Activated T-cell treated with anti-CD3 and anti-CD28 coated beads for 48 hours (primary cell): ENCODE data around the gene RASAL2.

ENCODE experiments used
- DNase-seq: peaks from one replicate; pipeline ENCODE4 v3.0.0-alpha.2; 2020; ENCODE audit warnings: low read depth

RASAL2 gene

DNA sequence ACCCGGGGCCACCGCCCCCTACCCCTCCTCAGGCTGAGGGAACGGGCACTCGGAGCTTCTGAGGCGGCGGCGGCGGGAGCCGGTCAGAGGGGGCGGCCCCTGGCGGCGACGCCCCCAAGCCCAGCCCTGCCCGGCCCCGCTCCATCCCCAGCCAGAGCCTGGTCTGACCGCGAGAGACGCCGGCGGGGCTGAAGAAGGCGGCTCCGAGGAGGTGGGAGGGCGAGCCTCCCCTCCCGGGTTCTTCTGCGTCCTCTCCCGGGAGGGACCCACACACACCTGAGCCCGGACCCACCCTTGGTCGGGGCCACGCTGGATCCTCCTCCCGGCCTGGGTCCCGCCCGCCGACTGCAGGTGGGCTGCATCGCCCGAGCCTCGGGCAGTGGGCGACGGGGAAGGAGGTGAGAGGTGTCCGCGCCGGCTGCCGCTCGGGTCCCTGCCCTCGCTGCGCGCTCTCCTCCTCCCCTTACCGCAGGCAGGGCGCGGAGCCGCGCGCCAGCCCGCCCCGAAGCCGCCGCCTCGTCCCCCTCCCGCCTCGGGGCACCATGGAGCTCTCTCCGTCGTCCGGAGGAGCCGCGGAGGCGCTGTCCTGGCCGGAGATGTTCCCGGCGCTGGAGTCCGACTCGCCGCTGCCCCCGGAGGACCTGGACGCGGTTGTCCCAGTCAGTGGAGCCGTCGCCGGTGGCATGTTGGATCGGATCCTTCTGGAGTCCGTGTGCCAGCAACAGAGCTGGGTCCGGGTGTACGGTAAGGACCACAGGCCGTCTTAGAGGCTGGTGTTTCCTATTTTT, at the start of gene RASAL2:
Gene RASAL2 (plus strand): TSS at position 154 of the 788 bp plus-strand sequence. CDS start 389 bp downstream, at position 543.
- DNase-seq: no peak

DNA sequence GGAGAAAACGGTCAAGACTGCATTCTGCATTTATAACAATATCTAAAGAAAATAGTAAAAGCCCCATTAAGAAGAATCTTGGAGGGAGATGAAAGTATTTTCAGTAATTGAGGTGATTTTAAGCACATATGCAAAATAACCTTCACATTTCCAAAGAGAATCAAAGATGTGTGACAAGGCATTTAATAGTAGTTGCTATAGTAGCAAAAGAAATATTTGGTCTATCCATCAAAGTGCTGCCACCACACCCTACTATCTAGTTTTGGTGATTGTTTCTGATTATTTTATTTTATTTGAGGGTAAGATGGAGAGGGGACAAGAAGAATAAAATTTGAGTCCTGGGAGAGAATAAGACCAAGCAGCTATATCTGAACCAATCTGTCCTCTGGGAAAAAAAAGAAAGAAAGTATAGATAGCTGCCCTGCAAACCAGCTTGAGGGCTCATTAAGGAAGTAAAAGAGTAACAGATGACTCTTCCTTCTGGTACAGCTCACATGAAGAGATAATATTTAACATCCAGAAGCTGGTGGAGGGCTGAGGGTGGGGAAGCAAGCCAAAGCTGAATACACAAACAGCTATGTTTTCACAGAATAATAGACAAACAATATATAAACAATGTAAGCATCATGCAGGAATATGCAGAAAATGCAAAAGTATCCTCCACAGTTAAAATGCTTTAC, 47.2 kb upstream of the RASAL2 start:
- no peak for DNase-seq

GRCh38 chr1:178047403-178048093, 46.4 kb upstream of the RASAL2 start:
- no peak for DNase-seq

GRCh38 chr1:178048426-178048825, 45.5 kb upstream of the RASAL2 start:
- no peak for DNase-seq

- DNase-seq: no peak
These were observed 45.0 kb upstream of the RASAL2 start for GRCh38 chr1:178048883-178049282.

DNA sequence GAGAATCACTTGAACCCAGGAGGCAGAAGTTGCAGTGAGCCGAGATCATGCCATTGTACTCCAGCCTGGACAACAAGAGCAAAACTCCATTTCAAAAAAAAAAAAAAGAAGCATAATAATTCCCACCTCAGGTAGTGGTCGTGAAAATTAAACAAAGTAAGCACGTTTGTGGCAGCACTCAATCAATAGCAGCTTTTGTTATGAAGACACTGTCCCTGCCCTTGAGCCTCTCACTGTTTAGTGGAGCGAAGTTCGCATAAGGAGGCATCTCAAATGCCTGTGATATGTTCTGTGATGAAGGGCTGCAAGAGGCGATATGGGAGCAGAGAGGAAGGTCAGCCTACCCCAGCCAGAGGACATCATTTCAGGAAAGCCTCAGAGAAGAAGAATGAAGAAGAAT, 43.8 kb upstream of the RASAL2 start:
- DNase-seq: no peak

DNA sequence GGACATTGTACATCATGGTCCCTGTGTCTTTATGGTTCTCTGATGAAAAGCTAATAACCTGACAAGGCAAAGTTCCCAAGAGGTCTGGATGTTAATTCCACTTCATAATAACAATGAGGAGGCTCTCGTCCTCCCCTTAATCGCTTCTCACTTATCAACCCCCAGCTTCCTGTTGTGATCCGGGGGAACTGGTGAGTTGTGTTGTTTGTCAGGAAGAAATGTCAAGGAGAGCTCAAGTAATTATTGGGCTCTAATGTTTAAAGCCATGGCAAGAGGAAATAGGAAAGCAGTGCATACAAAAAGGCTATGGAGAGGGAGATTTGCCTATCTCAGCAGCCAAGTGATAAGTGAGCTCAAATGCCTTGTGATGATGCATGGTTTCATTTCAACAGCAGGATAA, 42.8 kb upstream of the RASAL2 start:
- no peak for DNase-seq

DNA sequence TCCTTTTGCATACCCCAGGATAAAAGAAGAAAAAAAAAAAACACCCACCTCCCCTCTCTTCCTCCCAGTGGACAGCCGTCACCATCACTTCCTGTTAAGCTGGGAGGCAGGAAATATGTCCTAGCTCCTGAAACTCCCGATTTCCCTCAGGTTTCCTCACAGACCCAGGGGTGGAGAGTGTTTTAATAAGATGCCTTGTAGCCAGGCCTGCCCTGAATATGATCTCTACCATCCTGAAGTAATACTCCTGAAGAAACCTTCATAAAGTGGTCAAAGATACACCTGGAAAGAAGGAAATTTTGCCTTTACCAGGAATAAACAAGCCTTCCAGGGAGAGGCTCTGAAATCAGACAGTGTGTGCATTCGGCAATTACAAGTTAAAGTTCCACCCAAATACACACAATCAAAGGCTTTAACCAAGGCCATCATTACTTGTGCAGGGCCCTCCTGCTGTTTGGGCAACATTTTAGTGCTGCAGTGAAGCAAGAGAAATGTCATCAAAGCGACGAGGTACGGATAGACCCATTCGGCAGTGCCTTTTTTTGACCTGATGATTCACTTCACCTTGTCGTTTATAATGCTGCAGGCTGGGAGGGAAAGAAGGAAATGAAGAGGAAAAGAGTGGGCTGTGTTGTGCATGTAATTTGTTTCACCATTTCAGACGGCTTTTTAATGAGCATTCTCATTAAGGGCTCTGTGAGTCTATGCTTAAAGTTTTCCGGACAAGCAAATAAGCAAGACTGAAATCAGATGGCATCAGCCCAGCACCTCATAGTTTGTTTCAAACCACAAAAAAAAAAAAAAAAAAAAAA, 41.0 kb upstream of the RASAL2 start:
- DNase-seq: no peak

GRCh38 chr1:178055093-178055492, 38.8 kb upstream of the RASAL2 start:
- no peak for DNase-seq

- DNase-seq: no peak
These were observed 38.0 kb upstream of the RASAL2 start for GRCh38 chr1:178055779-178056471.

- DNase-seq: no peak
These were observed 36.7 kb upstream of the RASAL2 start for GRCh38 chr1:178057141-178057765.

DNA sequence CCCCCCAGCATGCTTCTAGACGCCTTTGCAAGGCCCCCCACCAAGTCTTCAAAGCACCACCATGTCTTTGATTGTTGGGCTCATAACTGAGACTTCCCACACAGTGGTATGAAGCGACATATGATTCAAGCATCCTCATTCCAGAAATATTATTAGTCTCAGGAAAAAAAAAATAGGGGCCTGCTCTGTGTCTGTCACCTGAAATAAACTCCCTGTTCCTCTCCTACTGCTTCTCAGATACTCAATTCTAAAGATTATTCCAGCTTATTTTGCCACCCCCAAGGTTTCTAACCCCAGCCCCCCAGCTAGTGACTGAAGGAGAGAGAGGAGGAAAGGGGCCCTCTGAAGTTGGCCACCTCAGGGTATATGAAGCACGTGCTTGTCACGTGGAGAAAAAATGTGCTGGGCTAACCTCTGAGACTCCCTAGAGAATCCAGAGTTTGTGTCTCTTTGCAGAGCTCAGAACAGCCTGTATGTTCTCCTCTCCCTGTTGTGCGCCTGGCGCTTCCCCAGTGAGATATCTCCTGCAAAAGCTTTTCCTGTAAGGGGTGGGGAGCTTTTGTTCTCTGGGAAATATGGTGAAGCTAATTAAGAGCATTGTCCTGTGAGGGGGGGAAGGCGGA, 35.9 kb upstream of the RASAL2 start:
- no peak for DNase-seq

DNA sequence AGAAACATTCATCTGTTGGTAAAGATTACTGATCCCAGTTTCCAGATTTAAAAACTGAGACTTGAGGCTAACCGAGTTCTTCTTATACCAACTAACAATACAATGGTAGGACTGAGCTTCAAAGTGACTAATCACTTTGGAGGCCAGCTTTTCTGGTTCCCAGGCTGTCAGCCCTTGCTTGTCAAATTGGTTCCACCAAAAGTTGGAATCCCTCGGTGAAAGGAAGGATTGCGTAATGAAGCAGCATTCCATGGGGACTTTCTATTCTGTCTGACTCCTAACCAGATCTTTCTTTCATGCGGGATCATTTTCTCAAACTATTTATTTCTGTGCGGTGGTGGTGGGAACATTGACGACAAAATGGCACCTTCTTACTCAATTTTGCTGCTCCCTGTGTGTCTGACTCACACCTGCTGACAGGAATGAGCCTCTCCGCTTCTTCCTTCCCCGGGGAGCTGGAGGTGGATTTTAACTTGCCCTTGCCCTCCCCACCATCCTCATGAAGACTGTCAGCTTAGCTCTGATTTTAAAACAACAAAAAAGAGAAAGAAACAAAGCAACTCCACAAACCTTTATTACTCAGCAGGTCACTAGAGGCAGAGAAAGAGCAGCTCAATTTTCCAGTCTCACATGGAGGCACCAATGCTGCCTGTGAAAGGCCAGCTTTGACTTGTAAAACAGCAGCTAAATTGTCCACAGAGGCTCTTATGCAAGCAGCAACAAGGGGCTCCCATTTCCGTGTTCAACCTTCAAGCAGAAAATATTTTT, 32.9 kb upstream of the RASAL2 start:
- DNase-seq: no peak

DNA sequence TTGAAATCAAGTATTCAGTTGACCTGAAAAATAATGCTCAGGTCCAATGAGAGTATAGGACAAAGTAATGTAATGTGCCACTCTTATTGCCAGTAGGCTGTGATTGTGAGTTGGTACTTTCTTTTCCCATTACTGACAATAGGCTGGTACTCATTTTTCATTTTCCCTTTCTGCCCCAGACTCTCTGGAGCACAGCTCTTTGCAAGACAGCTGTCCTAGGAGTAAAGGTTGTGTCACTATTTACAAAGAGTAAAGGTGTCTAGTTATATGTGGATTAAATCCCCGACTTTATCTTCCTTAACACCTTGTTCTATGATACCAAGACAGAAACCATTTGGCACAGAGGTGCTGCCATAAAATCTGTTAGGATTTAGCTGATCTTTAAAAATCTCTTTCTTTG, 32.3 kb upstream of the RASAL2 start:
- DNase-seq: no peak

DNA sequence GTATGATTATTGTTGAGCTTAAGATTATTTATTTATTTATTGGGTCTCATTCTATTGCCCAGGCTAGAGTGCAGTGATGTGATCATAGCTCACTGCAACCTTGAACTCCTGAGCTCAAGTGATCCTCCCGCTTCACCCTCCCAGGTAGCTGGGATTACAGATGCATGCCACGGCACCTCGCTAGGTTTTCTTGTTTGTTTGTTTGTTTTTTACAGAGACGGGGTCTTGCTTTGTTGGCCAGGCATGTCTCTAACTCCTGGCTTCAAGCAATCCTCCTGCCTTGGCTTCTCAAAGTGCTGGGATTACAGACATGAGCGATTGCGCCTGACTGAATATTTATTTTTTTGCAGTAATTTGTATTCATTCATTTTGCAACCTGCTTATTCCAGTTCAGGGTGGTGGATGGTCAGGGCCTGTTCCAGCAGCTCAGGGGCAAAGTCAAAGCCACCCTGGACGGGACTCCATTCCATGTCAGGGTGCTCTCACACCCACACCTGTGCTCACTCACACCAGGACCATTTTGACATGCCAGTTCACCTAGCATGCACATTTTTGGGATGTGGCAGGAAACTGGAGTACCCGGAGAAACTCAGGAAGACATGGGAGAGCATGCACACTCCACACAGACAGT, 29.6 kb upstream of the RASAL2 start:
- no peak for DNase-seq

GRCh38 chr1:178065250-178065649, 28.7 kb upstream of the RASAL2 start:
- no peak for DNase-seq

DNA sequence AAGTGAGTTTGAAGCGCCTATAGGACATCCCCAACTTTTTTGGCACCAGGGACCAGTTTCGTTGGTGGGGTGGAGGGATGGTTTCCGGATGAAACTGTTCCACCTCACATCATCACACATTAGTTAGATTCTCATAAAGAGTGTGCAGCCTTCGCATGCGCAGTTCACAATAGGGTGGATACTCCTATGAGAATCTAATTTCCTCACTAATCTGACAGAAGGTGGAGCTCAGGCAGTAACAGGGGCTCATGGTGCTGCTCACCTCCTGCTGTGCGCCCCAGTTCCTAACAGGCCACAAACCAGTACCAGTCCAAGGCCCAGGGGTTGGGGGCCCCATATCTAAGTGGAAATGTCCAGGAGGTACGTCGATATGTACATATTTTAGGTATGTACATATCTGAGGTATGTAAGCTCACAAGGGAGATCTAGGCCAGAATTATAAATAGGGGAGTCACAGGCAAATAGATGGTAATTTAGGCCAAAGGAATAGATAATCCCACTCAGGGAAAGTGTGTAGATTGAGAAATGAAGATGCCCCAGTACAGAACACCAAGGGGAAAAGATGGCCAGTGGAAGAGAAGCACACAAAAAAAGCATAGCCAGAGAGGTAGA, 27.5 kb upstream of the RASAL2 start:
- DNase-seq: no peak

GRCh38 chr1:178066908-178067614, 26.8 kb upstream of the RASAL2 start:
- no peak for DNase-seq
